Measurements from ENCODE around the gene STAC2. TPM values are rescaled to one million over a fixed set of nuclear protein-coding genes. Genes with fewer than 3 reads are reported as not detected.

STAC2 gene
- total and polyA plus RNA-seq, 9 of the 15 experiments (the other 6 are each of a cell fraction or from before 2014, with no cell fraction given): not detected

- H2AFZ ChIP-seq (ENCODE audit: low read depth, low read length): no peak overlapping the region
- in situ Hi-C loops (cut with MboI): no loop called here
Observed at GRCh38 chr17:39223907-39224777, 1.6 kb downstream of the STAC2 start.

More at GRCh38 chr17:39223907-39224777, 1.6 kb downstream of the STAC2 start:
- Histone ChIP-seq H3K4me2 (ENCODE audit: insufficient read depth, low read length) (no peak overlapping the region), H4K20me1 (replicated peaks; ENCODE audit: control insufficient read depth, insufficient read depth, low read length) (no peaks in the 10 kb centered on the region), H3K9me3 (replicated peaks; ENCODE audit: control insufficient read depth, insufficient read depth, low read depth, low read length) (no peaks in the 10 kb centered on the region), H3K79me2 (ENCODE audit: control insufficient read depth, insufficient read depth, low read length) (no peaks in the 10 kb centered on the region), H3K9me1 (ENCODE audit: control insufficient read depth, insufficient read depth, low read length) (no peaks in the 10 kb centered on the region), H3K9ac (ENCODE audit: insufficient read depth in 1 of 2, low read depth in 2 of 2, low read length in 2 of 2) (no peak overlapping the region; a peak in 1 of 4 replicates), H3K27me3 (ENCODE audit: control insufficient read depth in 2 of 2, insufficient read depth in 2 of 2, low read length in 2 of 2) (peaks cover 11 to 45% of the 10 kb centered on the region in 2 experiments; a peak in 4 of 5 replicates), H3K4me1 (replicated peaks in 1 of 2; ENCODE audit: control insufficient read depth in 2 of 2, insufficient read depth in 2 of 2, low read length in 2 of 2) (peaks cover 0 to 24% of the 10 kb centered on the region in 2 experiments; a peak in 3 of 5 replicates), H3K4me3 (no peak overlapping the region), H3K27ac (ENCODE audit: extremely low read depth, low read depth, low read length) (no peak overlapping the region), H3K36me3 (ENCODE audit: control insufficient read depth, insufficient read depth, low read length) (no peaks in the 10 kb centered on the region)
- FAIRE-seq (no peak), ATAC-seq (no peak), DNase-seq (ENCODE audit: extremely low read depth in 1 of 4, low spot score in 3 of 4) (no peak)
- intact Hi-C loops (cut with micrococcal nuclease): no loop called here
- ChIA-PET CTCF (ENCODE audit: low intra/inter-chr PET ratio) (no interaction called here), POLR2A (interaction anchor here (1.0 kb wide), 1 partner anchor 20 kb away, joined by 3 read pairs; no protein-coding TSS in a partner anchor)
- no TSS peak for BruUV-seq (replicated peaks)
- 20% methylated on average over 27 of the region's 33 CpGs for WGBS (ENCODE audit: insufficient coverage, low coverage, missing lambda C conversion rate)
- TF ChIP-seq HOXB6 (CRISPR knock-in tag; IDR thresholded peaks at IDR 0.05; ENCODE audit: borderline replicate concordance): no peak
- TF ChIP-seq ESRRA (IDR thresholded peaks at IDR 0.05; ENCODE audit: borderline replicate concordance, low read depth): peak; percentile 70; the same call in 1 of the 2 replicates

Data from K562 (cell line).